ENCODE data around the gene KLF9.
A peak's percentile ranks its signal among the peaks of the same experiment; 100 is the strongest.

KLF9 gene
- 48.7 to 131 (median 71.8) reads per million in 17 experiments for total RNA-seq

DNA sequence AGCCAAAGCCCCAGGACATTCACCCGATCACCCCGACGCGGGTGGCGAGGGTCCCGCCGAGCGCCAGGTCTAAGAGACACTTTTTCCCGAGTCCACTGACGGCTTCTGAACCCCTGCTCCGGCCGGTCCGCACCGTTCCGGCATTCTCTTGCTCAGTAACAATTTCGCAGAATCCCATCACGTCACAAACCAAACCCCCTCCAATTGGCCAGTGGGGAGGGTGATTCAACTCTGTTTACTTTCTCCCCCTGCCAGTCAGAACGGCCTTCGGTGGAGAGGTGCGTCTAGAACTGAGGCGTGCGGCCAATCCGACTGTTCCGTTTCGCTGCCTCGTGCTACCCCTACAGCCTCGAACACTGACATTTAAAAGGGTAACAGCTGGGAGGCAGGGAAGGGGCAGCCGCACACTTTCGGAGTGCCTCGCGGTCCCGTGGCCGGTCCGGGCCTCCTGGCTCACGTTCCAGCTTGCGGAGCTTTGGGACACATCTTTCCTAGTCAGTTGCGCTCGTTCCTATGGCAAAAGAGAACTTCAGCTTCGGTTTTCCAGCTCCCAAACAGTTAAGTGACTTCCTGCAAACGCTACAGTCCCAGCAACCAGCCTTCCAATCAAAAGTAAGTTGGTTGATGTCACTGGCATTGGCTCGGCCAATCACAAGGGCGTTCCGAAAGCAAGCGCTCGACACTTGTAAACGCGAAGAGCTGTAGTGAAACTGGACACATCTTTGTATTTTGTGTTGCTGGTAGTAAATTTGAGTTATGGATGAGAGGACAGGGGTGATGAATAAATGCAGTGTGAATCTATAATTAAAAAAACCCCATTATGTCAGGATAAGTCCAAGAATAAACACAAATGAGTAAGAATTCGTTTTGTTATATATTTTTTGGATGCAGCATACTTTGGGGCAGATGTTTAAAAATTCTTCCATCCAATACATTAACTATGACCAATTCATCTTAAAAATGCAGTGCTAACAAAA is at the start of gene KLF9:
Gene KLF9, minus strand, starts transcription at position 859 of the 977 bp plus-strand sequence. CDS start 1,294 bp downstream, outside the sequence.
- DNase-seq = peak; percentile 91 to 97 (median 95)

DNA sequence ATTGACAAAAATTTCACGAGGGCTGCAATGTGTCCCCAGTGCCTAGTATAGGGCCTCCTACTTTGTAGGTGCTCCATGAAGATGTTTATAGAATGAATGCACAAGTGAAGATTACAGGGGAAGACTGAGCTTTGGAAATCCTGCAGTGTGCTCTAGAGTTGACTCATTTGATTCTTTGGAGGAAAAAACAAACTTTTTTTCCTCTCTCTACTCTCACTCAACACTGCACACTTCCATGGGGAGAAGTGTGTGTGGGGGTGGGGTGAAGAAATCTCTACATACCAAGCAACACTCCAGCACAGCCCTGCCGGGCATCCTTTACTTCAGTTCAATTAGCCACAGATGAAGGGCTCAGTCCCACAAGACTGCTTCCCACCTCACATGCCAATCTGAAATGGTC is 49.4 kb upstream of the KLF9 start:
- no peak for DNase-seq

DNA sequence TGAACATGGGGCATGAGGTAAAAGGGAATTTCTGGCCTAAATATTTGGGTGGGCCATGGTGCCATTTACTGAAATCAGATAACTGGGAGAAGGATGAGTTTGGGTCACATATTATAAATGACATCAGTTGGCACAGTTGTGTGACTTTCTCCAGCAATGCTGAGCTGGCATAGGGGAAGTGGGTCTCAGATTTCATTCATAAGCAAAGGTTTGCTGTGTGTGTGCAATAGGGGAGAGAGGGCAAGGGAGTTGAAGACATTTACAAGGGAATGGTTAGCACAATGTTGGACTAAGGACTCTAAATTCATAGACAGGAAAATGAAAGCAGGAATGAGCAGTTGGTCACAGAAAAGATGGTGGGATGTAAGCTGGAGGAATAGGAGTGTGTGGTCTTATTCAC is 47.8 kb upstream of the KLF9 start:
- peak in 3 of 4 experiments; percentile 29 to 42 (median 35) for DNase-seq

DNA sequence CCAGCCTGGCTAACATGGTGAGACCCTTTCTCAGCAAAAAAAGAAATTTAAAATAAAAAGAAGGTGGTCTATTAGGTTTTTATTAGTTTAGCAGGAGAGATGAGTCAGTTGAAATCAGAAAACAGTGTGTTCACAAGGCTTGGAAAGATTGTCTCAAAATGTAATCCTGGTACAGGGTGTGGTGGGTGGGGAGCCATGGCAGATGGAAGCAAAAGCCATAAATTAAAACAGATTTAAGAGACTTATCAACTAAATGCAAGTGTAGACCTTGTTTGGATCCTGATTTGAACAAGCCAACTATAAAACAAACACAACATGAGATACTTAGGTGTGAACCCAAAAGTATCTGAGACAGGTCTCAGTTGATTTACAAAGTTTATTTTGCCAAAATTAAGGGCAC is 42.8 kb upstream of the KLF9 start:
- DNase-seq = no peak

DNA sequence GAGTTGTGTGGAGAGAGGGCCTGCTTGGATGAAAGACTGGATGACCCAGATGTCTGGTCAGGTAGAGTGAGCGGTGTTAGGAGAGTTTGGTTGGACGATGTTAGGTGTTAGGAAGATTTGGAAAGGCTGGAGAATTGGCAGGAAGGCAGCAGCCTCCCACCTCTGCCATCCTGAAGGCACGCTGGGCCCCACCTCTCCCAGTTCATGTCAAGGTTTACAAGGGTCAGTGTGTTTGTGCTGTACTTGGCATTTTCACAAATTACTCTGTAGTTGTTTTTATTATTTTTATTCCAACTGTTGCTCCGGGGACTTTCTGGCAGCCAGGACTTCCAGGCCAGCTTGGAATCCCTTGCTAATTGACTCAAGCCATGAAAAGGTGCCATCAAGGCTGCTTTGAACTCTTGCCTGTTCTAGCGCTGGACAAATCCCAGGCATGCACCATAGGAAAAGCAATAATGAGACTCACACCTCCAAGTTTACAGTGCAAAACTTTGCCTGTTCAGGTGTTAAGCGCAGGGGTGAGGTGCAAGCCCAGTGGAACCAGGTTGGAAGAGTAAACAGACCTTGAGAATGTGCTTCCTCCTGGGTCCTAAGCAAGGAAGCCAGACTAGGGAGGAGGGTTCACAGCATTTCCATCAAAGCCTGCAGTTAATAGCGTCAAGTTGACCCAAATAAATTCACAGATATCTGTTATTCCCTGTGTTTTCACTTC is 41.7 kb upstream of the KLF9 start:
- no peak for DNase-seq

DNA sequence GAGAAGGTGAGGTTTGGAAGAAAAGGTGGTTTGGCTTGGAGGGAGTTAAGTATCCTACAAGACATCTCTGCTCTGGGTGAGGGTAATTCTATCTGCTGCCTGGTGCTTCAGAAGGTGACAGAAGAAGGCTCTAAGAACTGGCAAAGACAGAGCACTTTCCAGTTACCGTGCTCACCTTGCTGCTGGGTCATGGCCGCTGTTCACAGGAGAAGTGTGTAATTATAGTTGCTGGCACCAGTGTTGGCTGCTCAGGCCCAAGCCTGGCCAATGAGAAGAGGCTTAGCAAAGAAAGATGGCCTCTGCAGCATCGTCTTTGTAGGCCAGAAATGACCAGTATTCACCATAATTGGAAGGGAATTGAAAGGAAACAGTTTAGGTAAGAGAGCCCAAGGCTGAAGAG is 37.9 kb upstream of the KLF9 start:
- no peak for DNase-seq

DNA sequence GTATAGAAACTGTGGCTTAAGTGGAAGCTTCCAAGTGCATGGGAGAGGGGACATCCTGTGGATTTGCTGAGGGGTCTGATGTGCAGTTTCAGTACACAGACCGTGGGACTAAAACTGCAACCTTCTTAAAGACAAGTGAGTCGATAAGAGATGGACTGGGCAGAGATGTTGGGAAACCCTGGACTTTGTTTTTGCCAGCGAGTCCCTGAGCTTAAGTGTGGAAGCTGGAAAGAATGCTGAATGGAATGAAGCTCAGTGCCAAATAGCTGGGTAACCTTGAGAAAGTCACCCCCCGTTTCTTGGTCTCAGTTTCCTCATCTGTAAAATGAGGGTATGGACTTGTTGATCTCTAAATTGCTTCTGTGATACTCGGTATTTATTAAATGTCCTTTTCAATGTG is 37.3 kb upstream of the KLF9 start:
- no peak for DNase-seq

DNA sequence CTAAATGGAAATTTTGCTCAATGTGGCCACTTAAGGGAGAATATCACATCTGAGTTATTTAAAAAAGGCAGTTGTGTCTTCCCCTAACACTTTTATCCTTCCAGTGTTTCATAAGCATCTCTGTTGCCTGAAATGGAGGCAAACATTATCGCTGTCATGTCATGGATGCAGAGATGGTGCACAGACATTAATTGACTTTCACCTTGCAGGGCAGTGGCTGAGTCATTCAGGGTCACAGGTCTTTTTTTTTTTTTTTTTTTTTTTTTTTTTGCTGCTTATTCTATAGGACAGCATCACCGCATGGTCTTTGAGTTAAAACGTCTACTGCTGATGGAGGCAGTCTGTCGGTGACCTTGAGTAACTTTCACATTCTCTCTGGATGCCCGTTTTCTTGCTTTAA is 36.3 kb upstream of the KLF9 start:
- no peak for DNase-seq

DNA sequence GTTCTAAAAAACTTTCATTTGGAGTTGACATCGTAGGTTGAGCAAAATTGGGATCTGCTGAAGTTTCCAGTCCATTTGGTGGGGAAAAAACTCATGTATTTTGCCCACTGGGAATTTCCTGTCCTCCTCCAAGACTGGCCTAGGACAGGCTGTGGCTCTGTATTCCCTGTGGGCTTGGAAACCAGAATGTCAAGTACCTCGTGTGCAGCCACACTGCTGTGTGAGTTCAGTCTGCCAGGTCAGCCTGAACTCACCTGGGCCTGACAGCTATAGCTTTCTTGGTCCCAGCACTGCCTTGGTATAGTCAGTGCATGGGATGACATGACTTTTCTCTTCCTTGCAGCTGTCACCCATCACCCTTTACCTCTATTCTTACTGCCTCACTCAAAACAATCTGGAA is 35.0 kb upstream of the KLF9 start:
- DNase-seq = no peak

DNA sequence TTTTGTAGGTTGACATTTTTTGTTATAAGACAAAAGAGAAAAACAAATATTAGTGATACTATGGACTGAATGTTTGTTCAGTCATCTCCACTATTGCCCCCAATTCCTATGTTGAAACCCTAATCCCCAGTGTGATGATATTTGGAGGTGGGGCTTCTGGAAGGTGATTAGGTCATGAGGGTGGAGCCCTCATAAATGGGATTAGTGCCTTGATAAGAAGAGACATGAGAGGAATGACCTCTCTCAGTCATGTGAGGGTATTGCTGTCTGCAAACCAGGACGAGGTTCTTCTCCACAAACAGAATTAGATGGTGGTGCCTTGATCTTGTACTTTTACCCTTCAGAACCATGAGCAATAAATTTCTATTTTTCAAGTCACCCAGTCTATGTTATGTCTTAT is 34.5 kb upstream of the KLF9 start:
- no peak for DNase-seq

DNA sequence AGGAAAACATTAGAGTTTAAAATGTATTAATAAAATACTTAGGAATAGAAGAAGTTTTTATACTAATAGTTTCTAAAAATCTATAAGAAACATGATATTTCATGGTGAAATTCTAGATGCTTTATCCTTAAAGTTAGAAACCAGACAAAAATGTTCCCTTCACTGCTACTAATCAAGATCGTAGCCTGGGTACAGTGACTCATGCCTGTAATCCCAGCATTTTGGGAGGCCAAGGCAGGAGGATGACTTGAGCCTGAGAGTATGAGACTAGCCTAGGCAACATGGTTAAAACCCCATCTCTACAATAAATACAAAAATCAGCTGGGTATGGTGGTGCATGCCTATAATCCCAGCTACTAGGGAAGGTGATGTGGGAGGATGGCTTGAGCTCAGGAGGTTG is 30.4 kb upstream of the KLF9 start:
- DNase-seq = no peak

DNA sequence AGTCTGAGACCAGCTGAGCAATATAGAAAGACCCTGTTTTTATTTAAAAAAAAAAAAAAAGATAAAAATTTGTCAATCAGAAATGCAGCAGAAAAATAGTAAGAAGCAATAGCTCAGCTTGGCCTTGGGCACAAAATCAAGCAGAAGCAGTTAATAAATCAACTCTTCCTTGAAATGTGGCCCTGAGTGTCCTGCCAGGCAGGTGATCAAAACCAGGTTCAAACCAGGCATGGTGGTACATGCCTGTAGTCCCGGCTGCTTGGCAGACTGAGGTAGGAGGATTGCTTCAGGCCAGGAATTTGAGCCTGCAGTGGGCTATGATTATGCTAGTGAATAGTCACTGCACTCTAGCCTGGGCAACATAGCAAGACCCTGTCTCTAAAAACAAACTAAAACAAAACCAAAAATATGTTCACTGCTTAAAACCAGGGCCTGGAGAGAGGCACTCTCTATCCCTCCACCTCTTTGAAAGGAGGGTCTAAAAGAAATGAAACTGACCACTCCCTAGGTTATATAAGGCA is 27.9 kb upstream of the KLF9 start:
- no peak for DNase-seq

DNA sequence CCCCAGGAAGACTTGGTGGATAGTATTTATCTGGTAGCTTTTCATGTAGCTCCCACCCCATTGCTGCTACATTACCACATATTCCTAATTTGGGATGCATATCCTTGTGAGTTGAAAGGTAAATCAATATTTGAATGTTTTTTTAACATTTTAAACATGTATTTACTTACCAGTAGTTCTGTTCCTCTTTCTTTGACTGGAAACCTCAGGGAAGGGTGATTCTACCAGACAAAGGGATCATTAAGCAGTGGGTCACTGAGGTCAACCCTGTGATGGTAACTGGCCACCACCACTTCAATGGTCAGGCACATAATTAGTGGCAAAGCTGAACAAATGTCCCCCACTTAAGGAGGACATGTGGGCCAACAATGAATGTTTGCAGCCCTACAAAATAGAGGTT is 27.2 kb upstream of the KLF9 start:
- peak in 2 of 4 experiments; percentile 14 to 21 for DNase-seq

DNA sequence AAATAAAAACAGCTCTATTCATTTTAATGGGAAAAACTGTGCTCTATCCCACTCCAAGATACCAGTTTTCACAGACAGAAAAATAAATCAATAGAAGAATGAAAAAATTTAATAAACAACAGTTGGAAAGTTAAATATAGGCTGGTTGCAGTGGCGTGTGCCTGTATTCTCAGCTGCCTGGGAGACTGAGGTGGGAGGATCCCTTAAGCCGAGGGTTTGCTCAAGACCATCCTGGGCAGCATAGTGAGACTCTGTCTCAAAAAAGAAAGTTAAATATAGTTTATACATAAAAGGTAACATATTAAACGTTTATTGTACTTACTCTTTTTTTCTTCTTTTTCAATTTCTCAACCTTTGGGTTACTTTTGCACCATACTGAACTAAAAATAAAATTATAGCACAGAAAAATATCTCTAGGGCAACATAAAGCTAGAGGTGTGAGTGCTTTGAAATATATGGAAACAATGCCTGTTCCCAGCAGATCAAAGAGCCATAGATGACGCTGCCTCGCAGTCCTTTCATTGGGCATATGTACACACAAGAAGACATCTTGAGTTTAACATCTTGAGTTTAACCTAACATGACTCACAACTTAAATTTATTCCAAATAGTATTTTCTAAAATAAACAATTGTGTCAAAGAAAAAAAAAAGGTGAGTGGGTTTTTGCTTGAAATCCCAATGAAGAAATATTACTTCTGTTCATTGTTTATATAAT is 25.7 kb upstream of the KLF9 start:
- no peak for DNase-seq

DNA sequence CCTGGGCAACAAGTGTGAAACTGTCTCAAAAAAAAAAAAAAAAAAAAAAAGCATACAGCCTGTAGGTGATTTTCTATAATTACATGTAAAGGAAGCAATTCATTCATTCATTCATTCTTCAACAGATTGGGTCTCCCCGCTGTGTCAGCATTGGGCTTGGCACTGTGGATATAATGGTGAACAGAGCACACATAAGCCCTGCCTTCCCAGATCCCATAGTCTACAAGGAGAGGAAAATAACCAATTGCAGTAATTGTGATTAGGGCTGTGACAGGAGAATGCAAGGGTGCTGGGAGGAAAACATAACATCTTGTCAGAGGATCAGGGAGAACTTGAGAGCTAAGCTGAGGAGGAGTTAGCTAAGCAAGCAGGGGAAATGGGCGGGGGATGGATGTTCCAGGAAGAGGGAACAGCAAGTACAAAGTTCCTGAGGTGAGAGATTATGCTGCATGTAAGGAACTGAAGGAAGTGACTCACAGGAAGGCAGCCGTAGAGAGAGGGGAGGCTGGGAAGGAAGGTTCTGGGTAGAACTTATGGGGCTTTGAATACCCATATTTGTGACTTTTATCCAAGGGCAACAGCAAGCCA is 24.0 kb upstream of the KLF9 start:
- peak; percentile 53 to 73 (median 70) for DNase-seq

DNA sequence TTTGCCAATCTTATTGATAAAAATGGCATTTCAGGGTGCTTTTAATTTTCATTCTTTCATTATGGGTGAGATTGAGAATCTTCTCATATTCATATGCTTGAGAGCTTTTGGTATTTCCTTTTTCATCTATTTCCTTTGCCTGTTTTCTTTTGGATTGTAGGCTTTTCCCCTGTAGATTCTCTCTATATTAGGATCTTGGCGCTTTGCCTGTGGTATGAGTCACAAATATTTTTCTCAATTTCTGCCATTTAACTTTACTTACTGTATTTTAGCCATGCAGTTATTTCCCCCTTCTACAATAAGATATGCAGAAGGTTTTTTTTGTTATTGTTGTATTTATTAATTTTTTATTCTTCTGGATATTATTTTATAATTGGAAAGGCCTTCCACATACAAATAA is 21.5 kb upstream of the KLF9 start:
- DNase-seq = peak in 2 of 4 experiments; percentile 47 to 52

DNA sequence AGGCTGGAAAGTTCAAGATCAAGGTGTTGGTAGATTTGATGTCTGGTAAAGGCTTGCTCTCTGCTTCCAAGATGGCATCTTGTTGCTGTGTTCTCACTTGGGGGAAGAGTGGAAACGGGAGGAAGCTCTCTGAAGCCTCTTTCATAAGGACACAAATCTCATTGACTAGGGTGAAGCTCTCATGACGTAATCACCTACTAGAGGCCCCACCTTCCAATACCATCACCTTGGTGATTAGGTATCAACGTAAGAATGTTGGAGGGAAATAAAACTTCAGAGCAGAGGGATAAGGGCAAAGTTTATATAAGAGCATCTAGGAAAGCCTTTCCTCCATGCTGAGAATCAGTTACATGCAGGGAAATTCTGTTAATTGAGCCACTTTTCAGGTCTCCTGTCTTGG is 15.4 kb upstream of the KLF9 start:
- DNase-seq = no peak

DNA sequence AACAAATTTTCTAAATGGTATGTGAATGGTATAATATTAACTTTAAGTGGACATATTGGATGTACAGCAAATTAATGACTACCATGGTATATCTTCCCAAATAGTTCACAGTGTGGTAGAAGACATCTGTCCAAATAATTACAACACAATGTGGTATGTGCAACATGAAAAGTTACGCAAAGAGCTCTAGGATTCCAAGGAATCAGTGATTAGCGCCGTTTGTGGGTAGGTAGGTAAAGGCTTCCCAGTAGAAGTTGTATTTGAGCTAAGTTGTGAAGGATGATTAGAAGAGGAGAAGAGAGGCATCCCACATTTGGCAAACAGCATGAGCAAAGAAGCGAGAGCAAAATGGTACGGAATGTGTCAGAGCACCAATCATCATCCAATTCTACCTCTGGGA is 14.3 kb upstream of the KLF9 start:
- DNase-seq = no peak

DNA sequence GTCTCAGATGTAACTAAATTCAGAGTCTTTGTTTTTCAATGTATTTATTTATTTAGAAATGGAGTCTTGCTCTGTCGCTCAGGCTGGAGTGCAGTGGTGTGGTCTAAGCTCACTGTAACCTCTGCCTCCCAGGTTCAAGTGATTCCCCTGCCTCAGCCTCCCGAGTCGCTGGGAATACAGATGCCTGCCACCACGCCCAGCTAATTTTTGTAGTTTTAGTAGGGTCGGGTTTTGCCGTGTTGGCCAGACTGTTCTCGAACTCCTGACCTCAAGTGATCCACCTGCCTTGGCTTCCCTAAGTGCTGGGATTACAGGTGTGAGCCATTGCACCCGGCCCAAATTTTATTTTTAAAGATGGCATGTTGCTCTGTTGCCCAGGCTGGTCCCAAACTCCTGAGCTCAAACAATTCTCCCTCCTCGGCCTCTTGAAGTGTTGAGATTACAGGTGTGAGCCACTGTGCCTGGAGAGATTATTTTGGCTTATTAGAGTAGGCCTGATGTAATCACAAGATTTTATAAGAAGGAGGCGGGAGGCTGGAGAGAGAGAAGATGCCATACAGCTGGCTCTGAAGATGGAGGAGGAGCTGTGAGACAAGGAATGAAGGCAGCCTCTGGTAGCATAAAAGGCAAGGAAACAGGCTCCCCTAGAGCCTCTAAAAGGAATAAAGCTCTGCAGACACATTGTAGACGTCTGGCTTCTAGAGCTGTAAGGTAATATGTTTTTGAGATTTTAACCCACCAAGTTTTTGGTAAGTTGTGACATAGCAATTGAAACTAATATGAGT is 12.9 kb upstream of the KLF9 start:
- no peak for DNase-seq

DNA sequence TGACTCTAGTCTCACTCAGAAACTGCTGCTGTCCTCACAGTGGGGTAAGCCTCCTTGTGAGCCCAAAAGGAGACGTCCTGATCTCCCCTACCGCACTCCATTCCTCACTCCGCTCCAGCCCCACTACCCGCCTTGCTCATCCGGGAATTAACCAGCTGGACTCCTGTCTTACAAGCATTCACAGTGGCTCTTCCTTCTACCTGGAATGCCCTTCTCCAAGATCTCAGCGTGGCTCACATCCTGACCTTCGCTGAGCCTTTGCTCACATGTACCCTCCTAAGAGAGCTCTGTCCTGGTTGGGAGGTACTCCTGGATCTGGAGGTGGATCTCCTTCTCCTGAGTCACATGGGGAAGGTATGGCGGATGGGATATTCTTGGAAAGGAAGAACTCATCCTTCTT is 10.7 kb upstream of the KLF9 start:
- no peak for DNase-seq

DNA sequence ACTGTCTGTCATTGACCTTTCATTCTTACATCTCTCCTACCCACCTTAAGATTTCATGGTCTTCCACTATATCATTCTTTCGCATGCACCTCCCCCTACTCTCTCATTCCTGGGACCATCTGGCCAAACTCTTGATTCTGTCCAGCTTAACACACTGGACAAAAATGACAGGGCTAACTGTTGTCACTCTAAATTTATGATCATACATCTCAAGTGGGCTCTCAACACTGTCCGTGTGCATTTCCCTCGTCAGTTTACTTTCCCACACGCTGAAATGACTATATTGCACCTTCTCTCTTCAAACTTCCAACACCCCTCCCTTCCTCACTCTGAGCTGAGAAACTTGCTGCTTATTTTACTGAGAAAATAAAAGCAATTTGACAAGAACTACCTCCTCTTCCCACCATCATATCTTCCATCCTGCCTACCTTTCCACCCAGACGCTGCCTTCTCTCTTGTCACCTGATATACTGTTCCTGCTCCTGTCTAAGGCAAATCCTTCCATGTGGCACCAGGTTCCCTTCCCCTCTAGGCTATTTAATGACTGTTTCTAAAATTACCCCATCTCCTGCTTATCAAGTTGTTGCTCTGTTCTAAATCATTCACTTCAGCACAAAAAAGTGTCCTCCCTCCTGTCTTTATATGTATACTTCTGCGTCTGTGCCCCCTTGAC is 8.1 kb upstream of the KLF9 start:
- DNase-seq = no peak

Measured in suppressor macrophage (primary cell).